ENCODE results near the gene FAP.

Gene FAP

DNA sequence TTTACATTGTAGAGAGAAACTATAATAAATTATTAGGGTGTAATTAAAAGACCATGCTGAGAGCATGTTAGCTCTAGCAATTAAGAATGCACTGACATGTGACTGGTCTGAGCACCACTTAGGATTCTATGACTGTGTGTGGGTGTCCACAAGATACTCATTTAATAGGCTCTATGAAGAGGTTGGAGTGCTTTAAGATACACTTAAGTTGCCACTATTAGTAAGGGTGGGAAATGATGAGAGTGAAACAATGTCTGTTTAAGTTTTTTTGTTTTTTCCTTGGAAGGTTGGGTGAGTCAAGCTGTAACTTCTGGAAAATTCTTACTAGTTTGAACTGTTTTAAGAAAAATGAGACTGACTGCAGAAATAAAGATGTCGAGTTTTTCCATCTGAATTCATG lies 1.8 kb upstream of the FAP start:
- in situ Hi-C loops (cut with MboI; ENCODE audit: low sequenced_read_pairs, unreplicated experiment): no loop called here
- no peak for DNase-seq (ENCODE audit: low spot score)
- TF ChIP-seq, protein P1, sequence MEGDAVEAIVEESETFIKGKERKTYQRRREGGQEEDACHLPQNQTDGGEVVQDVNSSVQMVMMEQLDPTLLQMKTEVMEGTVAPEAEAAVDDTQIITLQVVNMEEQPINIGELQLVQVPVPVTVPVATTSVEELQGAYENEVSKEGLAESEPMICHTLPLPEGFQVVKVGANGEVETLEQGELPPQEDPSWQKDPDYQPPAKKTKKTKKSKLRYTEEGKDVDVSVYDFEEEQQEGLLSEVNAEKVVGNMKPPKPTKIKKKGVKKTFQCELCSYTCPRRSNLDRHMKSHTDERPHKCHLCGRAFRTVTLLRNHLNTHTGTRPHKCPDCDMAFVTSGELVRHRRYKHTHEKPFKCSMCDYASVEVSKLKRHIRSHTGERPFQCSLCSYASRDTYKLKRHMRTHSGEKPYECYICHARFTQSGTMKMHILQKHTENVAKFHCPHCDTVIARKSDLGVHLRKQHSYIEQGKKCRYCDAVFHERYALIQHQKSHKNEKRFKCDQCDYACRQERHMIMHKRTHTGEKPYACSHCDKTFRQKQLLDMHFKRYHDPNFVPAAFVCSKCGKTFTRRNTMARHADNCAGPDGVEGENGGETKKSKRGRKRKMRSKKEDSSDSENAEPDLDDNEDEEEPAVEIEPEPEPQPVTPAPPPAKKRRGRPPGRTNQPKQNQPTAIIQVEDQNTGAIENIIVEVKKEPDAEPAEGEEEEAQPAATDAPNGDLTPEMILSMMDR (IDR thresholded peaks at IDR 0.05; ENCODE audit: borderline replicate concordance, control extremely low read depth, extremely low read depth, insufficient read depth, missing control alignments): no peak

DNA sequence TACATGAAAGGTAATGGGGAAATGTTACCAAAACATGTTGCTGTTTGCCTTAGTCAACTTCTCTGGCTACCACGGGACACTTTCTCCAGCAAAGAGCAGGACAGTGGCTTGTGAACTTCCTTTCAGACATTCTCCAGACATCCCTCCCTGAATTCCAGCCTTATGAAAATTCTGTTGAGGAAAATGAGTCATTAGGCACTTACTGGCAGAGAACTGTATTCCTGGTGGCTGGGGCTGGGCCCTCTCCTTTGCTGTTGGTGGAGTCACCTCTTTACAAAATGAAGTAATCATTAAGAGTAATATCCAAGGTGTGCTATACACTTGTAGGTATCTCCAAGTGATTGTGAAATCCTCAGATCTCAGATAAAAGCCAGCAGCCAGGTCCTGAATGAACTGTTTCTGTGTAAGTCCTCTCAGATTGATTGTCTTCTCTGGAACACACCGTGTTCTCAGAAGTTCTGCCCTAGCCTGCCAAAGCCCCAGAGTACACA lies 1.3 kb upstream of the FAP start:
- TF ChIP-seq, protein P1 (IDR thresholded peaks at IDR 0.05; ENCODE audit: borderline replicate concordance, control extremely low read depth, extremely low read depth, insufficient read depth, missing control alignments): no peak
- DNase-seq (ENCODE audit: low spot score): no peak
- in situ Hi-C loops (cut with MboI; ENCODE audit: low sequenced_read_pairs, unreplicated experiment): no loop called here

DNA sequence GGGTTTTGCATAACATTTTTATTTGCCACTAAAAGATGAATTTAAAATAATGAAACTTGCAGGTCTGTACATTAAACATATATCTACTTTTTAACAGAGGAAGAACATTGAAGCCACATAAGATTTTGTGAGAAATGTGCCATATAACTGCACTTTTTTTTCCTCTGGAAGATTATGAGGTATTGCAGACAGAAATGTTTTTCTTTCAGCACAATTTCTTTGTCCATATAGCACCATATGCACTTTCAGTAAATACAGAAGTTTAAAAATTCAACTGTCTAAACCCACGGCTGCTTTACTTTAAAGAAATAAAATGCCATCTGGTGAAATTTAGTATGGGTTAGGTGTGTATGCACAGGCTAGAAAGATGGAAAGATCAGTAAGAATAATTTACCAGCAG lies 470 bp upstream of the FAP start:
- no peak for DNase-seq (ENCODE audit: low spot score)
- in situ Hi-C loops (cut with MboI; ENCODE audit: low sequenced_read_pairs, unreplicated experiment): no loop called here
- TF ChIP-seq, protein P1 (IDR thresholded peaks at IDR 0.05; ENCODE audit: borderline replicate concordance, control extremely low read depth, extremely low read depth, insufficient read depth, missing control alignments): no peak

DNA sequence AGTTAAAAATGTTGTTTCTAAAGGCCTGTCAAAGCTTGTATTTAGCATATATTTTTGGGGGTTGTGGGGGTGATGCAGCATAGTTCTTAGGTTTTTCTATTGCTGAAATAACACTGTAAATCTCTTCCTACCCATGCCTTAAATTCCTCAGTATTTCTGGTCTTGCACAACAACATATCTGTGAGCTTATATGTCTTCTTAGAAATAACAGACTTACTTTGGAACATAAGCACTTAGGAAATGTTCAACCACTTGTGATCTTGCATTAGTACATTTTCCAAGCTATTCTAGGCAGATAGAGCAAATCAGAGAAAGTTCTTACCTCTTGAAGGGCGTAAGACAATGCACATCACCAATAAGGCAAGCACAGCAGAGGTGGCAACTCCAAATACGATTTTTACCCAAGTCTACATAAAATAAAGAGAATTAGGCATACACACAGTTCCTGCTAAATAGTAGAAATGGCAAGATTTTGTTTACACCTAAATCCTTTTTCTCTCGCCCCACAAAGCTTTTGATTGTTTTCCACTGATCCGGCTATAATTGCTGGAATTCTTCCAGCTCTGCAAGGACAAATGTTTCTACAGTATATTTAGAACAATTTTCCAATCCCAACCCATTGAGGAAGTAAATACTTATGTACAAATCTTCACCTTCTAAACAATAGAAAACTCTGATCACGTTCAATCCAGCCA lies 512 bp downstream of the FAP start:
- in situ Hi-C loops (cut with MboI; ENCODE audit: low sequenced_read_pairs, unreplicated experiment): no loop called here
- TF ChIP-seq, protein P1 (IDR thresholded peaks at IDR 0.05; ENCODE audit: borderline replicate concordance, control extremely low read depth, extremely low read depth, insufficient read depth, missing control alignments): no peak
- no peak for DNase-seq (ENCODE audit: low spot score)

DNA sequence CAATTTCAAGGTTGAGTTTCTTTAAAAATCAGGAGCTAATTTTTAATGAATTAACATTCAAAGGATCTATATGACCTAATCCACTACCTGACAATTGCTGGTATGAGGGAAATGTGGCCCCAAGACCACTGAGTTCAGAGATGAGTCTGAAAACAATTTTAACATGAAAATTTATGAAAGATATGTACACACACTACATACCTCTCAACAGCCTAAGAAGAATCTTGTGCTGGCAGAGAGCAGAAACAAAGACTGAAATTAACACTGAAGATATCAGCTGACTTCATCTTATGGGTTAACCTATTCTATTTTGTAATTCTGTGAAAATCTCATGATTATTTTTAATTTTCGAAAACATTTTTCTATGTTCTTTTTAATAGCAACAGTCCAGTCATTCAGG lies 1.7 kb downstream of the FAP start:
- in situ Hi-C loops (cut with MboI; ENCODE audit: low sequenced_read_pairs, unreplicated experiment): no loop called here
- no peak for DNase-seq (ENCODE audit: low spot score)
- TF ChIP-seq, protein P1 (IDR thresholded peaks at IDR 0.05; ENCODE audit: borderline replicate concordance, control extremely low read depth, extremely low read depth, insufficient read depth, missing control alignments): no peak

DNA sequence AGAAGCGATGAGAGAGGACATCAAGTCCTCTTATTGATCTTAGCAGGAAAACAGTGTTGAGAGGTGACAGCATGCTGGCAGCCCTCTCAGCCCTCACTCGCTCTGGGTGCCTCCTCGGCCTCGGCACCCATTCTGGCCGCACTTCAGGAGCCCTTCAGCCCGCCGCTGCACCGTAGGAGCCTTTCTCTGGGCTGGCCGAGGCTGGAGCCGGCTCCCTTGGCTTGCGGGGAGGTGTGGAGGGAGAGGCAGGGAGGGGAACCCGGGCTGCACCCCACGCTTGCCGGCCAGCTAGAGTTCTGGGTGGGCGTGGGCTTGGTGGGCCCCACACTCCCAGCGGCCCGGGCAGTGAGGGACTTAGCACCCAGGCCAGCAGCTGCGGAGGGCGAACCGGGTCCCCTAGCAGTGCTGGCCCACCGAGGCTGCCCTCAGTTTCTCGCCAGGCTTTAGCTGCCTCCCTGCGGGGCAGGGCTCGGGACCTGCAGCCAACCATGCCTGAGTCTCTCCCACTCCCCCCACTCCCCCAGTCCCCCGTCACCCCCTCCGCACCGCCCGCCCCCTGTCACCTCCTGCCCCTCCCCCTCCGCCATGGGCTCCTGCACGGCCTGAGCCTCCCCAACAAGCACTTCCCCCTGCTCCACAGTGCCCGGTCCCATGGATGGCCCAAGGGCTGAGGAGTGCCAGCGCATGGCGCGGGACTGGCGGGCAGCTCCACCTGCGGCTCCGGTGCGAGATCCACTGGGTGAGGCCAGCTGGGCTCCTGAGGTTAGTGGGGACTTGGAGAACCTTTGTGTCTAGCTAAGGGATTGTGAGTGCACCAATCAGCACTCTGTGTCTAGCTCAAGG lies 8.4 kb downstream of the FAP start:
- TF ChIP-seq, protein P1 (IDR thresholded peaks at IDR 0.05; ENCODE audit: borderline replicate concordance, control extremely low read depth, extremely low read depth, insufficient read depth, missing control alignments): no peak
- in situ Hi-C loops (cut with MboI; ENCODE audit: low sequenced_read_pairs, unreplicated experiment): no loop called here
- DNase-seq (ENCODE audit: low spot score): no peak
